Body of pancreas (tissue), 4 donors: Measurements from ENCODE around the gene EPHA4. TPM values are rescaled to one million over a fixed set of nuclear protein-coding genes. Genes with fewer than 3 reads are reported as not detected.

ENCODE experiments used
- ATAC-seq: fragments of 150-250 bp; one replicate; pipeline ENCODE4 v1.9.1; 2016
- DNase-seq, 4 donors: peaks; one replicate each; pipeline ENCODE4 v3.0.0-alpha.2; 2019
- H3K27ac ChIP-seq, 4 donors: fragments of 200-600 bp; sonication (generic); 1 replicate in 3 of 4; 2 replicates in 1 of 4; pipeline versions ENCODE4 v1.5.1 to v1.6.1; 2016 to 2019; ENCODE audit warnings: mild to moderate bottlenecking in 1 of 4, mixed read lengths in 1 of 4, moderate library complexity in 1 of 4
- H3K27me3 ChIP-seq, 2 donors: fragments of 200-600 bp; sonication (generic); one replicate each; pipeline ENCODE4 v1.6.0; 2016; ENCODE audit warnings: mild to moderate bottlenecking in 1 of 2
- H3K36me3 ChIP-seq, 2 donors: fragments of 200-600 bp; sonication (generic); replicated peaks in 1 of 2; 2 replicates each; pipeline ENCODE4 v1.5.1; 2016; ENCODE audit warnings: low read depth in 2 of 2; ENCODE audit not compliant: insufficient read depth in 1 of 2
- H3K4me1 ChIP-seq: fragments of 200-600 bp; sonication (generic); one replicate; pipeline ENCODE4 v1.6.0; 2016
- H3K4me3 ChIP-seq, 2 donors: fragments of 200-600 bp; sonication (generic); 1 replicate in 1 of 2; 2 replicates in 1 of 2; pipeline ENCODE4 v1.5.1; 2016 to 2019
- H3K9me3 ChIP-seq, 3 donors: fragments of 200-600 bp; sonication (generic); 1 replicate in 2 of 3; 2 replicates in 1 of 3; pipeline ENCODE4 v1.5.1; 2016
- CTCF ChIP-seq, 7 experiments: fragments of 450-650 bp in 4 of 7; fragments of 200-600 bp in 3 of 7; sonication (generic) in 3 of 7; IDR thresholded peaks; one replicate each; pipeline ENCODE4 v1.5.1; 2016 to 2019; ENCODE audit warnings: antibody characterized with exemption in 7 of 7
- POLR2A ChIP-seq, 3 donors: fragments of 450-650 bp; IDR thresholded peaks; one replicate each; pipeline ENCODE4 v1.6.1; 2016; ENCODE audit warnings: antibody characterized with exemption in 3 of 3, mild to moderate bottlenecking in 2 of 3
- WGBS, 2 donors: methylation state at CpG; one replicate each; pipeline ENCODE4 v1.1.5; 2017; 5-methylcytosine and 5-hydroxymethylcytosine counted together
- intact Hi-C: fragments of 100-400 bp; cut with DNase I; formaldehyde crosslinking; loops from one replicate; pipeline ENCODE4 v1.15.1; 2023
- total RNA-seq, 2 donors: library from RNA; depleted of rRNA; stranded (reverse); fragments of >200 nt; gene quantifications; one replicate each; pipeline ENCODE4 v1.1.0, GENCODE V29; 2016

EPHA4 gene
- total RNA-seq, 2 donors from 2014 or later = 4.0 to 5.2 TPM

DNA sequence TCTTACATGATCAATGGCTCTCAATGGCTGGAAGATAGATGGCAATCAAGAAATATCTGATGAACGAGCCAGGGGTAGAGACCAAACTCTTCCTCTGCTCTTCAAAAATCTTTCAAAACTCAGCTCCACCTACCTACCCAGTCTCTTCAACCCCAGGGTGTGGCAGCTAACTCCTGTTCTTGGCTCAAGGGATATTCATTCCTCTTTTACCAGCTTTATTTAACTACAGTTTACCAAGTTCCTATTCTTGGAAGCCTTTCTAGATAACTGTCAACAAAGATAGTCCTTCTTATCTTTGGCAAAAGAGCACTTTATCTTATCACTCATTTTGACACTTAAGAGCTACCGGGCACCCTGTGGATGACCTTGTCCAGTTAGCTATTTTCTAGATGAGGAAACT is 36.3 kb downstream of the EPHA4 start:
- no peak for DNase-seq
- H3K4me1 ChIP-seq = no peaks in the 10 kb centered on the region
- TF ChIP-seq POLR2A (IDR thresholded peaks at IDR 0.05) = no peak
- TF ChIP-seq CTCF (IDR thresholded peaks at IDR 0.05) = no peak
- intact Hi-C loops = no loop called here
- no peak overlapping the region for H3K27ac ChIP-seq
- no peak for ATAC-seq
- no peaks in the 10 kb centered on the region for H3K9me3 ChIP-seq
- H3K27me3 ChIP-seq = no peaks in the 10 kb centered on the region
- H3K4me3 ChIP-seq = no peak overlapping the region
- WGBS, 2 donors = 44 to 52% methylated on average over 2 of the region's 2 CpGs
- H3K36me3 ChIP-seq = no peaks in the 10 kb centered on the region

DNA sequence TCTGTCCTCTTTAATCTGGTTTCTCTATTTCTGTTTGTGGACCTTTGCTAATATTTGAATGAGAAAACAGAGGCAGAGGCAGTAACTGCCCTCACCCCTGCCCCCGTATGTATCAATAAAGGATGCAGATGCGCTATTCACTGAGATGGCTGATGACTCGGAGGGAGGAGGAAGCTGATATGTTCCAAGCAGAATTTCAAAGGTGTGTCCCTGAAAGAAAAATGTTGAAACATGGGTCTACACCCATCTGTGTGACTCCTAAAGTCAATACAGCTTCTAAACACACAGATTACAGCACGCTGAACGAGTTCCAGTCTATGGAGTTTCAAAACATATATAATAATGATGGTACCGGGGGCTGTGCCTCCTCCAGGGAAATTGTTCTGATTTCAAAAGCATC is 38.8 kb downstream of the EPHA4 start:
- ATAC-seq (no peak), DNase-seq (no peak)
- H3K36me3 ChIP-seq = no peaks in the 10 kb centered on the region
- peaks cover 7% of the 10 kb centered on the region for H3K4me1 ChIP-seq
- H3K4me3 ChIP-seq = no peak overlapping the region
- no peak for TF ChIP-seq POLR2A (IDR thresholded peaks at IDR 0.05)
- TF ChIP-seq CTCF (IDR thresholded peaks at IDR 0.05) = no peak
- no peaks in the 10 kb centered on the region for H3K9me3 ChIP-seq
- WGBS, 2 donors = 82 to 86% methylated on average over 6 of the region's 6 CpGs
- intact Hi-C loops = no loop called here
- no peak overlapping the region for H3K27ac ChIP-seq
- H3K27me3 ChIP-seq = no peaks in the 10 kb centered on the region

DNA sequence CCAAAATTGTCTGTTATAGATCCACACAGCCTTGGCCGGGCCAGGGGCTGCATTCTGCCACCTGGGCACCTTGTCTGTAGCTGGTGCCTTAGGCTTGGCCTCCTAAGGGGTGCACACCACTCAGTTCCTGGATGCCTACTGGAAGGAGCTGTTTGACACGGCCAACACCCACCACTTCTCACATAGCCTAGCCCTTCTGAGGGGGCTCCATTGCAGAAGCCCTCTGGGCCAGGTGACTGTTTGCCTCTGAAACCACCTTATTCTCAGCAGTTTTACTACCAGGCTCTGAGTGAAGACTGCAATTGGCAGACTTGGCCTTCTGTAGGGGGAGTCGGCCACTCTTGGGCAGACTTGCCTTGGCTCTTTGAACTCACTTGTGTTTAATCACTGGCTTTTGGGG is 39.5 kb downstream of the EPHA4 start:
- intact Hi-C loops = no loop called here
- DNase-seq = no peak
- no peak overlapping the region for H3K4me3 ChIP-seq
- WGBS, 2 donors = 91 to 97% methylated on average over 2 to 3 of the region's 3 CpGs
- no peaks in the 10 kb centered on the region for H3K36me3 ChIP-seq
- H3K9me3 ChIP-seq = no peaks in the 10 kb centered on the region
- no peaks in the 10 kb centered on the region for H3K27me3 ChIP-seq
- peaks cover 14% of the 10 kb centered on the region for H3K4me1 ChIP-seq
- TF ChIP-seq POLR2A (IDR thresholded peaks at IDR 0.05) = no peak
- no peak for TF ChIP-seq CTCF (IDR thresholded peaks at IDR 0.05)
- ATAC-seq = no peak
- no peak overlapping the region for H3K27ac ChIP-seq

- ATAC-seq = no peak
These were observed 41.5 kb downstream of the EPHA4 start for GRCh38 chr2:221530653-221531037.

More at GRCh38 chr2:221530653-221531037, 41.5 kb downstream of the EPHA4 start:
- no peaks in the 10 kb centered on the region for H3K9me3 ChIP-seq
- H3K27me3 ChIP-seq = no peaks in the 10 kb centered on the region
- DNase-seq = no peak
- WGBS, 2 donors = 55 to 100% methylated on average over 1 to 2 of the region's 2 CpGs
- H3K4me1 ChIP-seq = peaks cover 15% of the 10 kb centered on the region
- intact Hi-C loops = no loop called here
- H3K4me3 ChIP-seq = no peak overlapping the region
- no peak for TF ChIP-seq POLR2A (IDR thresholded peaks at IDR 0.05)
- TF ChIP-seq CTCF (IDR thresholded peaks at IDR 0.05) = no peak
- no peaks in the 10 kb centered on the region for H3K36me3 ChIP-seq
- H3K27ac ChIP-seq = no peak overlapping the region
